Lower leg skin (tissue), 3 donors: Measurements from ENCODE around the gene ALG5.

ENCODE experiments used
- POLR2A ChIP-seq, 2 donors: fragments of 450-650 bp; IDR thresholded peaks; one replicate each; pipeline ENCODE4 v1.6.1; 2016 to 2017; ENCODE audit warnings: antibody characterized with exemption in 2 of 2, mild to moderate bottlenecking in 1 of 2, moderate library complexity in 1 of 2
- TF ChIP-seq, protein P1 (sequence below), 3 donors: fragments of 450-650 bp; IDR thresholded peaks; one replicate each; pipeline ENCODE4 v1.5.1; 2016; ENCODE audit warnings: antibody characterized with exemption in 3 of 3, mild to moderate bottlenecking in 3 of 3, moderate library complexity in 2 of 3

- TF ChIP-seq, protein P1, sequence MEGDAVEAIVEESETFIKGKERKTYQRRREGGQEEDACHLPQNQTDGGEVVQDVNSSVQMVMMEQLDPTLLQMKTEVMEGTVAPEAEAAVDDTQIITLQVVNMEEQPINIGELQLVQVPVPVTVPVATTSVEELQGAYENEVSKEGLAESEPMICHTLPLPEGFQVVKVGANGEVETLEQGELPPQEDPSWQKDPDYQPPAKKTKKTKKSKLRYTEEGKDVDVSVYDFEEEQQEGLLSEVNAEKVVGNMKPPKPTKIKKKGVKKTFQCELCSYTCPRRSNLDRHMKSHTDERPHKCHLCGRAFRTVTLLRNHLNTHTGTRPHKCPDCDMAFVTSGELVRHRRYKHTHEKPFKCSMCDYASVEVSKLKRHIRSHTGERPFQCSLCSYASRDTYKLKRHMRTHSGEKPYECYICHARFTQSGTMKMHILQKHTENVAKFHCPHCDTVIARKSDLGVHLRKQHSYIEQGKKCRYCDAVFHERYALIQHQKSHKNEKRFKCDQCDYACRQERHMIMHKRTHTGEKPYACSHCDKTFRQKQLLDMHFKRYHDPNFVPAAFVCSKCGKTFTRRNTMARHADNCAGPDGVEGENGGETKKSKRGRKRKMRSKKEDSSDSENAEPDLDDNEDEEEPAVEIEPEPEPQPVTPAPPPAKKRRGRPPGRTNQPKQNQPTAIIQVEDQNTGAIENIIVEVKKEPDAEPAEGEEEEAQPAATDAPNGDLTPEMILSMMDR (IDR thresholded peaks at IDR 0.05) = no peak
- no peak for TF ChIP-seq POLR2A (IDR thresholded peaks at IDR 0.05)
Observed at GRCh38 chr13:37014609-37015008, 15.5 kb upstream of the ALG5 start.
